DOHH2 (cell line): ENCODE measurements around the gene AADACL2.
"Not testable (repeated sequence)": the region's sequence is repeated elsewhere in the genome, so short reads cannot be mapped to it uniquely, and the experiment has no call there.

ENCODE experiments used
- H3F3A ChIP-seq: fragments of 200-600 bp; sonication (generic), shearing (Covaris generic); 2 replicates; pipeline ENCODE4 v1.6.0; 2016; ENCODE audit warnings: antibody characterized with exemption, mild to moderate bottlenecking; ENCODE audit not compliant: control insufficient read depth, insufficient read depth
- H3K27ac ChIP-seq: fragments of 200-600 bp; sonication (generic); 2 replicates; pipeline ENCODE4 v1.5.1; 2014; ENCODE audit warnings: low read depth, mild to moderate bottlenecking, low read length, moderate library complexity
- H3K27me3 ChIP-seq: fragments of 200-600 bp; sonication (generic); 2 replicates; pipeline ENCODE4 v1.6.1; 2014; ENCODE audit warnings: mild to moderate bottlenecking, low read length, mixed read lengths; ENCODE audit not compliant: control insufficient read depth
- H3K36me3 ChIP-seq: fragments of 200-600 bp; sonication (generic); 2 replicates; pipeline ENCODE4 v1.6.1; 2014; ENCODE audit warnings: mild to moderate bottlenecking, low read length, moderate library complexity, mixed read lengths; ENCODE audit not compliant: control insufficient read depth
- H3K4me1 ChIP-seq: fragments of 200-600 bp; sonication (generic); 2 replicates; pipeline ENCODE4 v1.6.1; 2014; ENCODE audit warnings: mild to moderate bottlenecking, low read length, mixed read lengths; ENCODE audit not compliant: control insufficient read depth
- H3K4me2 ChIP-seq: fragments of 200-600 bp; sonication (generic); 2 replicates; pipeline ENCODE4 v1.6.0; 2014; ENCODE audit warnings: mild to moderate bottlenecking, low read length, moderate library complexity
- H3K4me3 ChIP-seq: fragments of 200-600 bp; sonication (generic); 2 replicates; pipeline ENCODE4 v1.5.1; 2014; ENCODE audit warnings: mild to moderate bottlenecking, low read length, mixed read lengths
- H3K79me2 ChIP-seq: fragments of 200-600 bp; sonication (generic); 2 replicates; pipeline ENCODE4 v1.6.1; 2014; ENCODE audit warnings: mild to moderate bottlenecking, low read length, mixed read lengths; ENCODE audit not compliant: control insufficient read depth
- H3K9me2 ChIP-seq: fragments of 200-600 bp; sonication (generic); replicated peaks from 2 replicates; pipeline ENCODE4 v1.6.1; 2014; ENCODE audit warnings: mild to moderate bottlenecking, low read length, mixed read lengths; ENCODE audit not compliant: control insufficient read depth
- H3K9me3 ChIP-seq: fragments of 200-600 bp; sonication (generic); 2 replicates; pipeline ENCODE4 v1.6.1; 2014; ENCODE audit warnings: antibody characterized with exemption, low read length, mixed read lengths; ENCODE audit not compliant: control insufficient read depth, insufficient read depth
- H4K20me1 ChIP-seq: fragments of 200-600 bp; sonication (generic); 2 replicates; pipeline ENCODE4 v1.6.0; 2014; ENCODE audit warnings: low read depth, mild to moderate bottlenecking, antibody characterized with exemption, low read length, moderate library complexity; ENCODE audit not compliant: control insufficient read depth, insufficient read depth
- CTCF ChIP-seq: fragments of 200-600 bp; sonication (generic); IDR thresholded peaks from one replicate; pipeline ENCODE4 v1.5.1; 2014; ENCODE audit warnings: antibody characterized with exemption, mild to moderate bottlenecking, low read depth, low read length; ENCODE audit not compliant: poor library complexity, severe bottlenecking
- EZH2phosphoT487 ChIP-seq: fragments of 200-600 bp; sonication (generic); IDR thresholded peaks from 2 replicates; pipeline ENCODE4 v1.6.1; 2017; ENCODE audit warnings: borderline replicate concordance, mild to moderate bottlenecking, antibody characterized with exemption, low read length, moderate library complexity, mixed read lengths

AADACL2 gene

GRCh38 chr3:151751161-151751560 lies 17.4 kb downstream of the AADACL2 start:
- TF ChIP-seq EZH2phosphoT487 (no peak), CTCF (no peak)
- no peaks in the 10 kb centered on the region for H3F3A ChIP-seq
- no peaks in the 10 kb centered on the region for H3K79me2 ChIP-seq
- no peaks in the 10 kb centered on the region for H3K36me3 ChIP-seq
- no peaks in the 10 kb centered on the region for H3K27me3 ChIP-seq
- no peak overlapping the region for H3K4me3 ChIP-seq
- no peaks in the 10 kb centered on the region for H3K9me2 ChIP-seq
- no peak overlapping the region for H3K27ac ChIP-seq
- H3K9me3 ChIP-seq = no peaks in the 10 kb centered on the region
- no peak overlapping the region for H3K4me2 ChIP-seq
- H3K4me1 ChIP-seq = no peaks in the 10 kb centered on the region
- H4K20me1 ChIP-seq = no peaks in the 10 kb centered on the region

DNA sequence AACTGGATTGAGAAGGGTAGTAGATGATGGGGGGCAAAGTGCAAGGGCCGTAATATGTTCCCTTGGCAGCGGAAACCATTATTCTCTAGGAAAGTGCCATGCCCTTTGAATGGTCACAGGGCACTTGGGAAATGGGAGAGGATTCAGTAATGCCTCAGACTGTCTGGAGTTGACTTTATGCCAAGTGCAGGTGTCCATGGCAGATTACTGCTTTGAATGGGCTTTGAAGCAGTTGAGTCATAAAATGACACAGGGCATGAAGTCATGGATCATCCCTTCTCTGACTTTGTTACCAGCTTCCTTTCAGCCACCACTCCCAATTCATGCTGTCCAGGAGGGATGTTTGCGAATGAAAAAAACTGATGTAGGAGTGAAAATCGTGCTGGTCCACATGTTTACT lies 20.1 kb downstream of the AADACL2 start:
- Histone ChIP-seq H3K4me2 (no peak overlapping the region), H3K9me3 (no peaks in the 10 kb centered on the region), H3K27me3 (no peaks in the 10 kb centered on the region), H3K4me3 (no peak overlapping the region), H3K79me2 (no peaks in the 10 kb centered on the region), H3K36me3 (no peaks in the 10 kb centered on the region), H3K4me1 (no peaks in the 10 kb centered on the region), H3F3A (no peaks in the 10 kb centered on the region), H3K27ac (no peak overlapping the region), H4K20me1 (no peaks in the 10 kb centered on the region), H3K9me2 (no peaks in the 10 kb centered on the region)
- TF ChIP-seq CTCF = no peak
- TF ChIP-seq EZH2phosphoT487 = no peak

GRCh38 chr3:151761581-151761980 lies 27.9 kb downstream of the AADACL2 start:
- no peaks in the 10 kb centered on the region for H3K36me3 ChIP-seq
- H4K20me1 ChIP-seq = no peaks in the 10 kb centered on the region
- TF ChIP-seq EZH2phosphoT487 = no peak
- TF ChIP-seq CTCF = no peak
- no peak overlapping the region for H3K4me3 ChIP-seq
- no peak overlapping the region for H3K4me2 ChIP-seq
- no peaks in the 10 kb centered on the region for H3K9me2 ChIP-seq
- no peak overlapping the region for H3K27ac ChIP-seq
- H3K4me1 ChIP-seq = no peaks in the 10 kb centered on the region
- no peaks in the 10 kb centered on the region for H3K27me3 ChIP-seq
- no peaks in the 10 kb centered on the region for H3K79me2 ChIP-seq
- H3F3A ChIP-seq = no peaks in the 10 kb centered on the region
- no peaks in the 10 kb centered on the region for H3K9me3 ChIP-seq

DNA sequence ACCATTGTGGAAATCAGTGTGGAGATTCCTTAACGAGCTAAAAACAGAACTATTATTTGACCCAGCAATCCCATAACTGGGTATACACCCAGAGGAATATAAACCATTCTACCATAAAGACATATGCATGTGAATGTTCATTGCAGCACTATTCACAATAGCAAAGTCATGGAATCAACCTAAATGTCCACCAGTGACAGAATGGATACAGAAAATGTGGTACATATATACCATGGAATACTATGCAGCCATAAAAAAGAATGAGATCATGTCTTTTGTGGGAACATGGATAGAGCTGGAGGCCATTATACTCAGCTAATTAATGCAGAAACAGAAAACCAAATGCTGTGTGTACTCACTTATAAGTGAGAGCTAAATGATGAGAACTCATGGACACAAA lies 31.0 kb downstream of the AADACL2 start:
- H3K4me2 ChIP-seq, H4K20me1 ChIP-seq, H3K9me2 ChIP-seq, H3K36me3 ChIP-seq, H3K4me3 ChIP-seq, H3K4me1 ChIP-seq, H3F3A ChIP-seq, H3K27me3 ChIP-seq, H3K27ac ChIP-seq, H3K9me3 ChIP-seq, H3K79me2 ChIP-seq: not testable (repeated sequence)
